CD4-positive, CD25-positive, alpha-beta regulatory T cell (primary cell): ENCODE data around the gene HSD17B8. TPM values are rescaled to one million over a fixed set of nuclear protein-coding genes. Genes with fewer than 3 reads are reported as not detected.
A peak's percentile ranks its signal among the peaks of the same experiment; 100 is the strongest.

Source experiments
- ATAC-seq, 2 donors: fragments of 150-1000 bp; cut with Tn5 transposase; one replicate each; pipeline ENCODE4 v1.10.0; 2021; ENCODE audit warnings: low read depth in 2 of 2, moderate number of reproducible peaks in 2 of 2, moderate library complexity in 1 of 2
- DNase-seq, 3 donors: peaks; one replicate each; pipeline versions ENCODE4 v3.0.0 to v3.0.0-alpha.2; 2012 to 2022; ENCODE audit warnings: mixed read lengths in 1 of 3
- H3K27ac ChIP-seq: one replicate; pipeline ENCODE4 v1.7.0; 2013; ENCODE audit warnings: mild to moderate bottlenecking, low read length; ENCODE audit not compliant: insufficient read depth, poor library complexity, severe bottlenecking
- H3K27me3 ChIP-seq: one replicate; pipeline ENCODE4 v1.7.0; 2013; ENCODE audit warnings: low read length; ENCODE audit not compliant: control insufficient read depth, insufficient read depth
- H3K36me3 ChIP-seq: one replicate; pipeline ENCODE4 v1.7.0; 2013; ENCODE audit warnings: mild to moderate bottlenecking, low read length, moderate library complexity; ENCODE audit not compliant: control insufficient read depth, insufficient read depth
- H3K4me1 ChIP-seq: 2 replicates; pipeline ENCODE4 v1.7.0; 2013; ENCODE audit warnings: mild to moderate bottlenecking, low read length; ENCODE audit not compliant: insufficient read depth, control insufficient read depth, poor library complexity, severe bottlenecking
- H3K4me3 ChIP-seq: one replicate; pipeline ENCODE4 v1.7.0; 2013; ENCODE audit warnings: low read depth, mild to moderate bottlenecking, low read length, moderate library complexity
- H3K9me3 ChIP-seq, 2 experiments: 1 replicate in 1 of 2; 2 replicates in 1 of 2; pipeline ENCODE4 v1.7.0; 2013; ENCODE audit warnings: low read length in 2 of 2, mild to moderate bottlenecking in 1 of 2, moderate library complexity in 1 of 2; ENCODE audit not compliant: control insufficient read depth in 2 of 2
- H3K27ac Mint-ChIP-seq, 3 donors: one replicate each; pipeline ENCODE4 v1.8.0; 2020 to 2022; ENCODE audit warnings: mild to moderate bottlenecking in 3 of 3, mixed read lengths in 3 of 3, moderate library complexity in 2 of 3
- H3K27me3 Mint-ChIP-seq: one replicate; pipeline ENCODE4 v1.8.0; 2022; ENCODE audit warnings: mild to moderate bottlenecking, mixed read lengths
- H3K36me3 Mint-ChIP-seq: one replicate; pipeline ENCODE4 v1.8.0; 2020; ENCODE audit warnings: mixed read lengths
- H3K4me1 Mint-ChIP-seq, 4 donors: one replicate each; pipeline ENCODE4 v1.8.0; 2020 to 2022; ENCODE audit warnings: mixed read lengths in 4 of 4, mild to moderate bottlenecking in 1 of 4
- H3K4me3 Mint-ChIP-seq, 4 donors: one replicate each; pipeline ENCODE4 v1.8.0; 2020 to 2022; ENCODE audit warnings: mild to moderate bottlenecking in 4 of 4, mixed read lengths in 4 of 4, moderate library complexity in 3 of 4
- H3K9me3 Mint-ChIP-seq, 7 donors: one replicate each; pipeline ENCODE4 v1.8.0; 2020 to 2022; ENCODE audit warnings: mixed read lengths in 7 of 7, mild to moderate bottlenecking in 3 of 7, moderate library complexity in 2 of 7
- polyA plus RNA-seq, 4 donors: library from polyadenylated mRNA; unstranded; fragments of 300-500 nt; fragmentation: Illumina TruSeq; gene quantifications; one replicate each; pipeline ENCODE4 v1.2.3, GENCODE V29; 2021
- total RNA-seq: library from RNA; stranded (reverse); gene quantifications from one replicate; pipeline ENCODE4 v1.2.3, GENCODE V29; 2022

The HSD17B8 gene
- total and polyA plus RNA-seq, 5 donors from 2014 or later = 8.8 to 53.9 (median 38.3) TPM

DNA sequence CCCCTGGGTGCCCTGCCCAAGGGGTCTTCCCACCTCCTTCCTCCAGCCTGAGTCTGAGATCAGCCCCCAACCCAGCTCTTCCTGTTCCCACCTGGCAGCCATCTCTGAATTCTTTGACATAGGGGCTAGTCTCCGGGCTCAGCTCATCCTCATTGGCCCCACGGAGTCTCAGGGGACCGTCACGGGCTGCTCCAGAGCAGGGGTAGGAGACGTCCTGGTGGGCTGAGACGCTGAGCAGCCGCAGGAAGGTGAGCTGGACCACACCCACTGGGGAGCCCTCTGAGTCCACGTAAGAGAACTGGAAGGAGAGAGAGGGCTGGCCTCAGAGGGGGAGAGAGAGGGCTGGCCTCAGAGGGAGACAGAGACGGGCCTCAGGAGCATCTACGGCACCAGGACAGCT, 40.3 kb upstream of the HSD17B8 start:
- no peaks in the 10 kb centered on the region for H3K36me3 ChIP-seq
- no peak overlapping the region for H3K4me3 ChIP-seq
- Mint-ChIP-seq H3K27me3 (peaks cover 26% of the 10 kb centered on the region), H3K9me3 (no peaks in the 10 kb centered on the region), H3K4me3 (no peak overlapping the region), H3K36me3 (no peaks in the 10 kb centered on the region), H3K27ac (peak overlapping the region; percentile 42 to 89 (median 54)), H3K4me1 (peaks cover 0 to 11% (median 8%) of the 10 kb centered on the region in 4 donors)
- no peaks in the 10 kb centered on the region for H3K9me3 ChIP-seq
- no peaks in the 10 kb centered on the region for H3K27me3 ChIP-seq
- peaks cover 10% of the 10 kb centered on the region for H3K4me1 ChIP-seq
- no peak overlapping the region for H3K27ac ChIP-seq
- DNase-seq (no peak), ATAC-seq (no peak)

- H3K27ac Mint-ChIP-seq = peak overlapping the region in 1 of 3 donors; percentile 54
- ATAC-seq (no peak), DNase-seq (no peak)
- no peak overlapping the region for H3K4me3 Mint-ChIP-seq
- H3K36me3 ChIP-seq = no peaks in the 10 kb centered on the region
- peaks cover 0 to 11% (median 8%) of the 10 kb centered on the region in 4 donors for H3K4me1 Mint-ChIP-seq
- no peaks in the 10 kb centered on the region for H3K9me3 ChIP-seq
- no peak overlapping the region for H3K4me3 ChIP-seq
- H3K27ac ChIP-seq = no peak overlapping the region
- H3K27me3 Mint-ChIP-seq = peaks cover 29% of the 10 kb centered on the region
- H3K27me3 ChIP-seq = no peaks in the 10 kb centered on the region
- no peaks in the 10 kb centered on the region for H3K9me3 Mint-ChIP-seq
- H3K4me1 ChIP-seq = peaks cover 10% of the 10 kb centered on the region
- H3K36me3 Mint-ChIP-seq = no peaks in the 10 kb centered on the region
These were observed 39.6 kb upstream of the HSD17B8 start for GRCh38 chr6:33164665-33165373.

GRCh38 chr6:33165581-33166258, 38.7 kb upstream of the HSD17B8 start:
- Mint-ChIP-seq H3K4me3 (peak overlapping the region in 1 of 4 donors; percentile 58), H3K27me3 (peaks cover 25% of the 10 kb centered on the region), H3K27ac (no peak overlapping the region), H3K4me1 (peaks cover 0 to 11% (median 8%) of the 10 kb centered on the region in 4 donors), H3K36me3 (no peaks in the 10 kb centered on the region), H3K9me3 (no peaks in the 10 kb centered on the region)
- Histone ChIP-seq H3K27me3 (no peaks in the 10 kb centered on the region), H3K36me3 (no peaks in the 10 kb centered on the region), H3K4me3 (no peak overlapping the region), H3K27ac (no peak overlapping the region), H3K4me1 (peaks cover 10% of the 10 kb centered on the region), H3K9me3 (no peaks in the 10 kb centered on the region)
- no peak for ATAC-seq
- no peak for DNase-seq

DNA sequence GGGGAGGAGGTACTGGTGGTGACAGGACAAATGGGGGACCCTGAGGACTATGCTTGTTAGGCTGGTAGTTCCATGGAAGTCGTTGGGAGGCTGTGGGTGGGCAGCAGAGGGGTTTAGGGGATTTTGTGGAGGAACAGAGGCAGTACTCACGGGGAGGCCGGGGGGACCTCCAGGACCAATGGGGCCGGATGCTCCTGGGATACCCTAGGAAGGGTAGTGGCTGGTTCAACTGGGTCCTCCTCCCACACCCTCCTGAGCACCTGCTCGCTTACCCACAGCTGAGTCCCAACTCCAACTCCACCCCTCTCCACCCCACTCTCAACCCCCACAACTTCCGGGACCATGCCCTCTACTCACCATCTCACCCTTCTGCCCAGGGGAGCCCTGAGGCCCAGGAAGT, 38.1 kb upstream of the HSD17B8 start:
- no peaks in the 10 kb centered on the region for H3K27me3 ChIP-seq
- H3K27me3 Mint-ChIP-seq = peaks cover 22% of the 10 kb centered on the region
- no peak for DNase-seq
- H3K4me1 ChIP-seq = peaks cover 7% of the 10 kb centered on the region
- no peak overlapping the region for H3K4me3 Mint-ChIP-seq
- no peak overlapping the region for H3K27ac Mint-ChIP-seq
- no peak overlapping the region for H3K4me3 ChIP-seq
- H3K9me3 Mint-ChIP-seq = no peaks in the 10 kb centered on the region
- no peaks in the 10 kb centered on the region for H3K36me3 Mint-ChIP-seq
- peaks cover 0 to 8% (median 5%) of the 10 kb centered on the region in 4 donors for H3K4me1 Mint-ChIP-seq
- no peak for ATAC-seq
- no peaks in the 10 kb centered on the region for H3K36me3 ChIP-seq
- no peaks in the 10 kb centered on the region for H3K9me3 ChIP-seq
- no peak overlapping the region for H3K27ac ChIP-seq

DNA sequence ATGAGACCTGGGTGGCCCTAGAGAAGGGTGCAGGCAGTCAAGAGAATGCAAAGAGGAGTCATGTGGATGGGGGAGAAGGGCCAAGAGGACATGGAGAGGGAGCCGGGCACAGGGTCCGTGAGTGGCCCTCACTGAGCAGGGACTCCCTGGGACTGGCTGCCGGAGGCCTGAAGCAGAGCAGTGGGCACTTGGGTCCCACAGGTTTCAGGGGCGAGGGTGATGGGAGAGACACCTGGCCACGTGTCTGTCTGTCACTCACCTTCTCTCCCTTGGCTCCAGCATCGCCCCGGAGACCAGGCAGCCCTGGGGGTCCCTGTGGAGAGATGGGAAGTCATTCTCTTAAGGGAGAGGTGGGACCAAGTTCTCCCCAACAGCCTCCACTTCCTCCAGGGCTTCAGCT, 37.6 kb upstream of the HSD17B8 start:
- no peak overlapping the region for H3K4me3 Mint-ChIP-seq
- Histone ChIP-seq H3K4me3 (no peak overlapping the region), H3K4me1 (peaks cover 2% of the 10 kb centered on the region), H3K36me3 (no peaks in the 10 kb centered on the region), H3K27me3 (no peaks in the 10 kb centered on the region), H3K27ac (no peak overlapping the region), H3K9me3 (no peaks in the 10 kb centered on the region)
- peaks cover 0 to 6% (median 2%) of the 10 kb centered on the region in 4 donors for H3K4me1 Mint-ChIP-seq
- no peaks in the 10 kb centered on the region for H3K36me3 Mint-ChIP-seq
- no peaks in the 10 kb centered on the region for H3K9me3 Mint-ChIP-seq
- H3K27ac Mint-ChIP-seq = no peak overlapping the region
- ATAC-seq (no peak), DNase-seq (no peak)
- H3K27me3 Mint-ChIP-seq = peaks cover 19% of the 10 kb centered on the region

DNA sequence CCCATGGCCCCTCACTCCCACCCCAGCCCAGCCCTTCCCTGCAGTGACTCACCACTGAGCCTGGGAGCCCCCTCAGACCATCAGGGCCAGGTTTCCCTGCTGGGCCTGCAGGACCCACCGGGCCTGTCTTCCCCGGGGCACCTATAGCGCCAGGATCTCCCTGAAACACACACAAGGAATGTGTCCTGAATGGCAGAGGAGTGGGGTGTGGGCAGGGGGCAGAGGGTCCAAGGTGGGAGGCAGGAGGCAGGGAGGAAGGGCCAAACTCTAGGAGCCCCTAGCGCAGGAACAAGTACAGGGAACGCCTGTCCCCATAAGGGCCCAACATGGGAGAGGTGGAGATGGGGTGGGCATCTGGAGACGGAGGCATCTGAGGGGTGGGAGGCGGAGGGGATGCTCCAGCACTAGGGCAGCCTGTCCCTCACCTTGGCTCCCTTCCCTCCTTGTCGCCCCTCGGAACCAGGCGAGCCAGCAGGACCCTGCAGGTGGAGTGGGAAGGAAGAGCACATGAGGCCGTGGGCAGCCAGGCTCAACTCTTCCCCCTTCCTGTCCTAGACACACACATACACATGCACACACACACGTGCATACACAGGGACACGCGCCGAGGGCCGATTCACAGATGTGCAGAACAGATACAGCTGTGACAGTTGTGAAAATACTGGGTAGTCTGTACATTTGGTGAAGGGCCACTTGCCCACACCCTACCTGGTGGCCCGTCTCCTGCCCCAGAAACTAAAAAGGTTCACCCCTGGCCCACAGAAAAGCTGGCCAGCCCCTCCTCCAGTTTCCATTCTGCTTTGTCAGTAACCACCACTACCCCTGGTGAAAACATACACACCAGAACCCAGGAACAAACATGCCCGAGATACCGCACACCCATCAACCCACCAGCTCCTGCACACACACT, 36.8 kb upstream of the HSD17B8 start:
- Histone ChIP-seq H3K27ac (no peak overlapping the region), H3K36me3 (no peaks in the 10 kb centered on the region), H3K4me3 (no peak overlapping the region), H3K9me3 (no peaks in the 10 kb centered on the region), H3K27me3 (no peaks in the 10 kb centered on the region), H3K4me1 (no peaks in the 10 kb centered on the region)
- H3K27me3 Mint-ChIP-seq = peaks cover 19% of the 10 kb centered on the region
- H3K4me3 Mint-ChIP-seq = no peak overlapping the region
- no peaks in the 10 kb centered on the region for H3K9me3 Mint-ChIP-seq
- DNase-seq = no peak
- no peak overlapping the region for H3K27ac Mint-ChIP-seq
- ATAC-seq = no peak
- H3K4me1 Mint-ChIP-seq = no peaks in the 10 kb centered on the region
- H3K36me3 Mint-ChIP-seq = no peaks in the 10 kb centered on the region

- Mint-ChIP-seq H3K27me3 (peaks cover 19% of the 10 kb centered on the region), H3K4me1 (no peaks in the 10 kb centered on the region), H3K36me3 (no peaks in the 10 kb centered on the region), H3K4me3 (no peak overlapping the region), H3K9me3 (no peaks in the 10 kb centered on the region), H3K27ac (no peak overlapping the region)
- Histone ChIP-seq H3K27ac (no peak overlapping the region), H3K4me3 (no peak overlapping the region), H3K9me3 (no peaks in the 10 kb centered on the region), H3K27me3 (no peaks in the 10 kb centered on the region), H3K4me1 (no peaks in the 10 kb centered on the region), H3K36me3 (no peaks in the 10 kb centered on the region)
- DNase-seq = no peak
- ATAC-seq = no peak
These were observed 36.2 kb upstream of the HSD17B8 start for GRCh38 chr6:33168284-33168601.
